Hair follicular keratinocyte (primary cell): Measurements from ENCODE around the gene NUTM2D. TPM values are rescaled to one million over a fixed set of nuclear protein-coding genes. Genes with fewer than 3 reads are reported as not detected.

Experiments used
- total RNA-seq: library from RNA; depleted of rRNA; stranded (reverse); fragments of >200 nt; gene quantifications from 2 replicates; pipeline ENCODE4 v1.2.3, GENCODE V29; 2015

NUTM2D gene
- 1.8 and 1.9 TPM in 2 replicates for total RNA-seq

GRCh38 chr10:87357444-87357843, at the start of gene NUTM2D:
Gene NUTM2D (plus strand): TSS chr10:87357744. CDS start chr10:87358266, 522 bp downstream.

Other genes with a start within 250 kb of the NUTM2D start
- 0.86 and 1.0 TPM in 2 replicates for gene NUTM2A, start 132.3 kb upstream of the NUTM2D start, total RNA-seq
- 23.8 and 27.6 TPM in 2 replicates for gene MINPP1, start 147.1 kb downstream of the NUTM2D start, total RNA-seq